Ureter (tissue), 1 donor: ENCODE data around the gene NFKB1. TPM values are rescaled to one million over a fixed set of nuclear protein-coding genes. Genes with fewer than 3 reads are reported as not detected.

Source experiments
- DNase-seq: peaks from one replicate; pipeline ENCODE4 v3.0.0-alpha.2; 2020; ENCODE audit warnings: low spot score
- total RNA-seq: library from RNA; stranded (reverse); gene quantifications from one replicate; pipeline ENCODE4 v1.2.4, GENCODE V29; 2023
- donor health status: DM: yes; HTN: yes; CAD: no.

Gene NFKB1
- total RNA-seq, 1 donor from 2014 or later = 55.4 TPM

GRCh38 chr4:102625232-102625930 lies 124.2 kb downstream of the NFKB1 start:
- no peak for DNase-seq

GRCh38 chr4:102627831-102628523 lies 126.8 kb downstream of the NFKB1 start:
- DNase-seq = no peak

- no peak for DNase-seq
Measured at GRCh38 chr4:102629673-102630072, 128.5 kb downstream of the NFKB1 start.

- DNase-seq = no peak
Measured at GRCh38 chr4:102631616-102632015, 130.5 kb downstream of the NFKB1 start.

- no peak for DNase-seq
Measured at GRCh38 chr4:102632241-102633065, 131.3 kb downstream of the NFKB1 start.

- no peak for DNase-seq
Measured at GRCh38 chr4:102633100-102633499, 131.9 kb downstream of the NFKB1 start.

- no peak for DNase-seq
Measured at GRCh38 chr4:102637391-102637790, 136.2 kb downstream of the NFKB1 start.

GRCh38 chr4:102638621-102639020 lies 137.5 kb downstream of the NFKB1 start:
- no peak for DNase-seq

- no peak for DNase-seq
Measured at GRCh38 chr4:102639598-102639997, 138.4 kb downstream of the NFKB1 start.

- no peak for DNase-seq
Measured at GRCh38 chr4:102640669-102641068, 139.5 kb downstream of the NFKB1 start.

- DNase-seq = no peak
Measured at GRCh38 chr4:102641793-102642192, 140.6 kb downstream of the NFKB1 start.

GRCh38 chr4:102642631-102643298 lies 141.6 kb downstream of the NFKB1 start:
- DNase-seq = no peak

- no peak for DNase-seq
Measured at GRCh38 chr4:102647117-102647516, 146.0 kb downstream of the NFKB1 start.

GRCh38 chr4:102657206-102657605 lies 156.0 kb downstream of the NFKB1 start:
- no peak for DNase-seq

GRCh38 chr4:102663073-102663472 lies 161.9 kb downstream of the NFKB1 start:
- DNase-seq = no peak

- DNase-seq = no peak
Measured at GRCh38 chr4:102665527-102665926, 164.4 kb downstream of the NFKB1 start.

Other genes starting within 250 kb of the NFKB1 start
- 12.9 TPM for gene SLC39A8, start 155.9 kb upstream of the NFKB1 start, total RNA-seq